ENCODE measurements around the gene DHRSX.

- no peak for TF ChIP-seq MYC (IDR thresholded peaks at IDR 0.05; ENCODE audit: low read depth, low read length)
- TF ChIP-seq CTCF (IDR thresholded peaks at IDR 0.05; ENCODE audit: low read depth, low read length): no peak
- no peak for TF ChIP-seq POLR2A (IDR thresholded peaks at IDR 0.05; ENCODE audit: extremely low read depth, insufficient read length)
- no peak for TF ChIP-seq MAX (IDR thresholded peaks at IDR 0.05; ENCODE audit: low read depth, low read length)
Measured at GRCh38 chrX:2458309-2458708, 42.5 kb downstream of the DHRSX start.

Data from NB4 (cell line).